Measurements from ENCODE around the gene PRR23C.
"Not testable (repeated sequence)": the region's sequence is repeated elsewhere in the genome, so short reads cannot be mapped to it uniquely, and the experiment has no call there.

The PRR23C gene

DNA sequence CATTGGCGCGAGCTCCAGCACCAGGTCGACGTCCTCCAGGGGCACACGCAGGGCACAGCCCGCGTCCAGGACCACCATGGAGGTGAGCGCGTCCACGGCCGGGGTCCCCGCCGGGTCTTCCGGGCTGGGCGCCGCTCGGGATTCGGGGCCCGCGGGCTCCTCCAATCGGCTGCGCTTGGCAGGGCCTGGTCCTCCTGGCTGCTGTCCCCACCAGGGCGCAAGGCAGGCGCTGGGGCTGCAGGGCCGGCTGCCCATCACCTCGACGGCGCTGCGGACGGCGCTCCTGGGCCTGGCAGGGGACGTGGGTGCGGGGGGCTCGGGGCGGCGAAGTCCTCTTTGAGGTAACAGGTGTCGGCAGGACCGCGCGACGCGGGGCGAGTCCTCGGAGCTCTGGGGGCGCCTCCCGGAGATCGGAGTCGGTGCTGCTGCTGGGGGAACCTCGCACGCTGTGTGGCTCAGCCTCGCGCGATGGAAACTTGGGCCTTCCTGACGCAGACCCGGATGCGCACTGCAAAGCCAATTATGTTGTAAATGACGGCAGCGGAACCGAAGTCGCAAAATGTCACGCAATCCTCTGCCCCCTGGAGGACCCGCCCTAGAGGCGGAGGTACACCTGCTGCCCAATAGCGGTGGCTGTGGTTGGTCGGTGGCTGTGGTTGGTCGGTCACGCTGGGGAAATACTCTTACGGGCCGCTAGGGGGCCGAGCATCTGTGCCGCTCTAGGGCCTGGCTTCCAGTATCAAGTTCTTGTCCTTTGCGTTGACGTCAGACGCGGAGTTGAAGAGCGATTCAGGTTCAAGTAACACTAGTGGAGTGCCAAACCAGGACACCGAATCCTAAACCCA is at the start of gene PRR23C:
Gene PRR23C (minus strand): TSS at position 527 of the 845 bp plus-strand sequence. CDS start 272 bp downstream, at position 255.
- no peak for DNase-seq

DNA sequence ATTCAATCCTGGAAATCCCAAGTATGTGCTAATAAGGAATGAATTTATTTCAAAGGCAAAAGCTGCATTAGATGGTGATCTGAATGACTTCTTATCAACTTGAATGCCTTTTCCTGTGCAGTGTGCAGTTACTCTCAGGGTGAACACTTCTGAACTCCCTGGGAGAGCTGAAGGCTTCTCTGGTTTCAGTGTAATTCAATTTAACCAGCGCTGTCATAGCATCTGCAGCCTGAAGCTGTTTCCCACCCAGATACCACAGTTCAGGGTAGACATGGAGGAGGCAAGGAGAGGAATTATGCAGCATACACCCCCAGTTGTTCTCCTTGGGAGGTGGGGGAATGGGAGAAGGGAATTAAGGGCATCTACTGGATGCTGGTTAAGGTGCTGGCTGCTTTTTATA is 49.1 kb upstream of the PRR23C start:
- DNase-seq, result no peak

DNA sequence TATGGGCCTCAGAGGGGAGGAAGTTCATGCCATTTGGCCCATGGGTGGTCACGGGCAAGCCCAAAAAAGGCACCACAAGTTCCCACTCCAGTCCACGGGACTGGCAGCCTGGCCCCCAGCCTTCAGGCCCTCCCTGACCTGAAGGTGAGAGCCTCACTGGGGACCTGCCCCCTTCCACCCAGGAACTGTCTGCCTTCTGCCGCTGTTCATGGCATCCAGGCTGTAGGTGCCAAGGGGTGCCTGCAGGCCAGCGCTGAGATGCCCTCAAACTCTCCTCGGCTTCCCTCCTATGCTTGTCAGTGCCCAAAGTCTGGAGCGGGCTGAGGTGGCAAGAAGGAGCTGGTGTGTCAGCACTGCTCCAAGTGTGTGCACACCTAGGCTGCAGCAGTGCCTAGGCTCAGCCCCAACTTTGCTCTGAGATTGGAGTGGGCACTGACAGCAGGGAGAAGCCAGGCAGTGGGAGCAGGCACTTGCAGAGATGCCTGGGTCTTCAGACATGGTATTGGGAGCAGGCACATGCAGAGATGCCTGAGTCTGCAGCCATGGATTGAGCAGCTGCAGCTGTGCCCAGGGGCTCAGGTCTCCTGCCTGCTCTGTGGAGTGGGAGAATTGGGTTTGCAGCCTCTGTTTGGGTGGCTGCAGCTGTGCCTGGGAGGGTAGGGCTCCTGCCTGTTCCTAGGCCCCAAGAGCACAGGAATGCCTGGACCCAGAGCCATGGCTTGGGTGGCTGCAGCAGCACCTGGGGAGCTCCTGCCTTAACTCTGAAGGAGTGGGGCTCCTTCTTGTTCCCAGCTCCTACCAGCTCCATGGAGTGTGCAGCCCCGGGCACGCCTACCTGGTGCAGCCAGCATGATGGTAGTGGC is 44.0 kb upstream of the PRR23C start:
- no peak for DNase-seq

DNA sequence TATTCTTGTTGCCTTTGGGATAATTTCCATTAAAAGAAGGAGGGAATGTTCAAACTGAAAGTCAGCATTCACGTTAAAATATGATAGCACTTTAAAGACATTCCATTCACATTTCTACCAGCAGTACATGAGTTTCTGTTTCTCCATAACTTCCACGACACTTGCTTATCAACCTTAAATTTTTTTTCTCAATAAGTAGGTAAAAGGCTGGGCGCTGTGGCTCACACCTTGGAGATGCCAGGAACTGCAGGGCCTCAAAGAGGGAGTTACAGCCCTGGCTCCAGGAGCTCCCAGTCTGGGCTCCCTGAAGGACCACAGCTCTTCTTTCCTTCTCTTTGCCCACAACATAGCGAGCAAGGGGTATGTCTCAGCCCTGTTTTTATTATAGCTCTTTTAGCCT is 42.9 kb upstream of the PRR23C start:
- no peak for DNase-seq

DNA sequence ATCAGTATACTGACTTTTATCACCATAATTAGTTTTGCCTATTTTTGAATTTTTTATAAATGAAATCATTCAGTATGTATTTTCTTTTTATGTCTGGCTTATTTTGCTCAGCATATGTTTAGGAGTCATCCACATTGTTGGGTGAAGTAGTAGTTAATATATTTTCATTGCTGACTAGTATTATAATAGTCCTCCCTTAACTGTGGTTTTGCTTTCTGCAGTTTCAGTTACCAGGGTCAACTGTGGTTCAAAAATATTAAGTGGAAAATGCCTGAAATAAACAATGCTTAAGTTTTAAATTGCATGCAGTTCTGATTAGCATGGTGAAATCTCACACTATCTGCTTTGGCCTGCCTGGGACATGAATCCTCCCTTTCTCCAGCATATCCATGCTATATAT is 39.5 kb upstream of the PRR23C start:
- DNase-seq, result no peak

DNA sequence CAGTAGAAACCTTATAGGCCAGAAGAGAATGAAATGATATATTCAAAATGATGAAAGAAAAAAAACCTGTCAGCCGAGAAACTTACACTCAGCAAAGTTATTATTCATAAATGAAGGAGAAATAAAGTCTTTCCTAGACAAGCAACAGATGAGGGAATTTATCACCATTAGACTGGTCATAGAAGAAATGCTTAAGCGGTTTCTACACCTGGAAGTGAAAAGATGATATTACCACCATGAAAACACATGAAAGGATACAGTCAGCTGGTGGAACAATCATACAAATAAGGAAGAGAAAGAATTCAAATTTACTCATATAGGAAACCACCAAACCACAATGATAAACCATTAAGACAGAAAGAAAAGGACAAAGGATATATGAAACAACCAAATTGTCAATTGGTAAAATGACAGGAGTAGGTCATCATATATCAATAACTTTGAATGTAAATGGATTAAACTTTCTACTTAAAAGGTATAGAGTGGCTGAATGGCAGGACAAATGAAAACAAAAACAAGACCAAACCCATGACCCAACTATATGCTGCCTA is 29.9 kb upstream of the PRR23C start:
- DNase-seq, result no peak

DNA sequence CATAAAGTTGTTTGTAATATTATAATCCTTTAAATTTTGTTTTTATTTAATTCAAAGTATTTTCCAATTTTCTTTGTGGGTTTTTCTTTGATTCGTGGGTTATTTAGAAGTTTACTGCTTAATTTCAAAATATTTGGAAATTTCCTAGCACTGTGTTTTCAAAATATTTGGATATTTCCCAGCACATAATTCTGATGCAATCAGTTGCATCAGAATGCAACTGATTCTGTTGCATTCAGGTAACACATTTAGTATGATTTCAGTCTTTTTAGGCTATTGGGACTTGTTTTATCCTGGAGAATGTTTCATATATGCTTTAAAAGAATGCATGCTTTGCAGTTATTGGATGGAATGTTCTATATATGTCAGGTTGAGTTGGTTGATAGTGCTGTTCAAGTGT is 18.2 kb upstream of the PRR23C start:
- no peak for DNase-seq

DNA sequence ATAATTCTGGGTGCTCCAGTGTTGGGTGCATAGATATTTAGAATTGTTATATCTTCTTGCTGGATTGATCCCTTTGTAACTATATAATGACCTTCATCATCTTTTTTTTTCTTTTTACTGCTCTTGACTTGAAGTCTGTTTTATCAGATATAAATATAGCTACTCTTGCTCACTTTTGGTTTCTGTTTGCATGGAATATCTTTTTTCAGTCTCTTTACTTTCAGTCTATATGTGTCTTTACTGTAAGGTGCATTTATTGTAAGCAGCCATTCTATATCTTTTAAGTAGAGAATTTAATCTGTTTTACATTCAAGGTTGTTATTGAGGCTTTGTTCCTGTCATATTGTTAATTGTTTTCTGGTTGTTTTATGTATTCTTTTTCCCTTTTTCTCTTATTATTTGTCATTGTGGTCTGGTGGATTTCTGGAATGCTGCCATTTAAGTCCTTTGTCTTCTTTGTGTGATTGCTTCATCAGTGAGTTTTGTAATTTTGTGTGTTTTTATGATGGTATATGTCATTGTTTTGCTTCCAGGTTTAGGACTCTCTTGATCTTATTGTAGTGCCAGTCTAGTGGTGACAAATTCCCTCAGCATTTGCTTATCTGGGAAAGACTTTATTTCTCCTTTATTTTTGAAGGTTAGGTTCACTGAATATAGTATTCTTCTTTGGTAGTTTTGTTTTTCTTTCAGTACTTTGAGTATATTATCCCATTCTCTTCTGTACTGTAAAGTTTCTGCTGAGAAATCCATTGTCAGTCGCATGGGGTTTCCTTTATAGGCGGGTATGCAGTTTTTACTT is 8.3 kb upstream of the PRR23C start:
- DNase-seq, result no peak

DNA sequence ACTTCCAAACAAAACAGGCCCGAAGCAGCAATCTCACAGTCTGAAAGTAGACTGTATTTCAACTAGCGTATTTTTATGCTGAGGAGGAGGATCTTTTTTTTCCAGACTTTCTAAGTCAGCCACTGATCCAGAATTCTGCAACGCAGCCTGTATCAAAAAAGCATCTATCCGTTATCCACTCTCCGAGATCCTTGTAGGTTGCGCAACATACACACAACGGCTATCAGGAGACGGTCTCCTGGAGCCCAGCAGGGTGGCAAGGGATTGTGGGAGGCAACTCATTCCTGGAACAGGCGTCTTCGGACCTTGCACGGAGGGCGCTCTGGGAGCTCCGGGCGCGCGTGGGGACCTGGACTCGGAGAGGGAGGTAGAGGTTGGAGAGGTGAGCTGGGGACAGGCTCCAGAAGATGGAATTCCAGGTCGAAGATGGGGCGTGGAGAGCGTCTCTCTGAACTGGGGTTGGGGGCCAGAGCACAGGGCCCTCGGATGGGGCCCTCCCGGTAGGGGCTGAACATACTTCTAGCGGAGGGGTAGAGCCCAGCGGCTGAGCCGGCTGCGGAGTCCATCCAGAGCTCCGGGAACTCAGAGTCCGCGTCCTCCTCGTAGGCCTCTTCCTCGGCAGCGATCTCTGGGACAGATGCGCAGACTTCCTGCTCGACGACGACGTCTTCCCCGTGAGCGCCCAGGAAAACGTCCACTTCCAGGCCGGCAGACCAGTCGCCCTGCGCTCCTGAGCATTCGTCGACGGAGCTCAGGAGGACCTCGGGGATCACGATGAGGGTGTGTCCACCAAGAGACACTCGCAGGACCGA is 932 bp downstream of the PRR23C start:
- no peak for DNase-seq

DNA sequence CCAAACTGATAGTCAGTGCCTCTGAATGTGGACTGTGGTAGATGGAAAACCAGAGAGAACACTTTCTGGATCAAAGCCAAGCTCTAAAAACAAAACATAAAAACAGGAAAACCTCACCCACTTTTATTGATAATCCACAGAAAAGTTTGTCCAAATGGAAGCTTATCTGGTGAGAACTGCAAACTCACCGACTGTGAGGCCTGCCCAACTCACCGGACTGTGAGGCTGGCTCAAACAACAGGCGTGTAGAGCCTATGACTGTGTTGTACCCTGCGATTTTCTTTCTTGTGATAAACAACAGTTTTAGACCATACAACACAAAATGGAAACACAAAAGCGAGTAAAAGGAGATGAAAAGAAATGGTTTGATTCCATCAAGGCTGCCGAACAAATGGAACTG is 7.2 kb downstream of the PRR23C start:
- DNase-seq, result no peak

DNA sequence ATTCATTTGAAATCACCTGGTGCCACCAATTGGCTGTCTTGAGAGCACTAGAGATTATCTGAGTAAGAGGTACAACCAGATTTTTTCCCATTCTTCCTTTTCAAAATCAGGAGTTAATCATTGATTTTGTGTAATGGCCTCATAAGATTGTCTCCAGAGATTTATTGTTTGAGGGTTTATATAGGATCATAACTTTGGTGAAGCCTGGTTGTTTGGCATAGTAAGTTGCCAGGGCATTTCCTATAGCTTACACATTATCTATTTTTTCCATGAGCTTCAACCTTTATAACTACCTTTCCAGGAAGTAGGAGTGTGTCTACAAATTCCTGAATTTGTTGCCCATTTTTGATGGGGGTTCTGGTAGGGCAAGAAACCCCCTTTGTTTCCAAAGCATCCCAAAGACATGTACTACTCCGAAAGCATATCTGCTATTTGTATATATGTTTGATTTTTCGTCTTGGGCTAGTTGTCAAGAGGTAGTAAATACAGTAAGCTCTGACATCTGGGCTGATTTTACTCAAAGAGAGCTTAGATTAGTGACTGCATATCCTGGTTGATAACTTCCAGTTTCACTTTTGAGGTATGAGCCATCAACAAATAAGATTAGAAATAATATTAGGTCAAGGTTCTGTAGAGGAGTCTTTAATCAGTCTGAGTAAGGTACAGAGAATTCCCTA is 12.2 kb downstream of the PRR23C start:
- no peak for DNase-seq

DNA sequence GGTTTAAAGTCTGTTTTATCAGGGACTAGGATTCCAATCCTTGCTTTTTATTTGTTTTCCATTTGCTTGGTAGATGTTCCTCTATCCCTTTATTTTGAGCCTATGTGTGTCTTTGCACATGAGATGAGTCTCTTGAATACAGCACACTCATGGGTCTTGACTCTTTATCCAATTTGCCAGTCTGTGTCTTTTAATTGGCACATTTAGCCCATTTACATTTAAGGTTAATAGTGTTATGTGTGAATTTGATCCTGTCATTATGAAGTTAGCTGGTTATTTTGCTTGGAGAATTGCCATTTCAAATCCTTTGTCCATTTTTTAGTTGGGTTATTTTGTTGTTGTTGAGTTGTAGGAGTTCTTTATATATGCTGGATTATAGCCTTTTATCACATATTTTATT is 14.1 kb downstream of the PRR23C start:
- not testable (repeated sequence) for DNase-seq

DNA sequence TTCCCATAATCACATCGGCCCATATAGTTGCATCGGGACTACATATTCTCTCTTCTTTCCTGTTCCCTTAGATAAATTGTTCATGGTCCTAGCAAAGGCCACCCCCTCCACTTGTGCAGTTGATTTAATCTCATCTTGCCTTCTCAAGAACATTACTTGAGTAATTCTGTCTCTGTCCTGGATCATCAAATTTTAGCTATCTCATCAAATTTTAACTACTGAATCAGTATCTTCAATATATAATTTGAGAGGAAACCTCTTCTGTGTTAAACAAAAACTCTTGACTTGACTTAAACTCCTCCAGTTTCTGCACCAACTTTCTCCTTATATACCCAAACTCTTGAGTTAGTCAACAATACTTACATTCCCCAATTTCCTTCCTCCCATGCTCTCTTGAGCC is 19.7 kb downstream of the PRR23C start:
- DNase-seq, result no peak

DNA sequence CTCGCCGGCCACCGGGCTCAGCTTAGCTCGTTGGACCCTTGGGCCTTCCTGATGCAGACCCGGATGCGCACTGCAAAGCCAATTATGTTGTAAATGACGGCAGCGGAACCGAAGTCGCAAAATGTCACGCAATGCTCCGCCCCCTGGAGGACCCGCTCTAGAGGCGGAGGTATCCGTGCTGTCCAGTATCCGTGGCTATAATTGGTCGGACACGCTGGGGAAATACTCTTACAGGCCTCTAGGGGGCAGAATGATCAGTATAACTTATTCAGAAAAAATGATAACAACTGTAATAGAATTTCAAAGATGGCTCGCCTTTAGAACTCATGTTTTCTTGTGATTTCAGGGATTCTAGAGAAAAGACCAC is 23.8 kb downstream of the PRR23C start, which contains the start of gene PRR23B:
Gene PRR23B (minus strand): TSS at position 59 of the 367 bp plus-strand sequence. CDS start 265 bp downstream, outside the sequence.
- no peak for DNase-seq

DNA sequence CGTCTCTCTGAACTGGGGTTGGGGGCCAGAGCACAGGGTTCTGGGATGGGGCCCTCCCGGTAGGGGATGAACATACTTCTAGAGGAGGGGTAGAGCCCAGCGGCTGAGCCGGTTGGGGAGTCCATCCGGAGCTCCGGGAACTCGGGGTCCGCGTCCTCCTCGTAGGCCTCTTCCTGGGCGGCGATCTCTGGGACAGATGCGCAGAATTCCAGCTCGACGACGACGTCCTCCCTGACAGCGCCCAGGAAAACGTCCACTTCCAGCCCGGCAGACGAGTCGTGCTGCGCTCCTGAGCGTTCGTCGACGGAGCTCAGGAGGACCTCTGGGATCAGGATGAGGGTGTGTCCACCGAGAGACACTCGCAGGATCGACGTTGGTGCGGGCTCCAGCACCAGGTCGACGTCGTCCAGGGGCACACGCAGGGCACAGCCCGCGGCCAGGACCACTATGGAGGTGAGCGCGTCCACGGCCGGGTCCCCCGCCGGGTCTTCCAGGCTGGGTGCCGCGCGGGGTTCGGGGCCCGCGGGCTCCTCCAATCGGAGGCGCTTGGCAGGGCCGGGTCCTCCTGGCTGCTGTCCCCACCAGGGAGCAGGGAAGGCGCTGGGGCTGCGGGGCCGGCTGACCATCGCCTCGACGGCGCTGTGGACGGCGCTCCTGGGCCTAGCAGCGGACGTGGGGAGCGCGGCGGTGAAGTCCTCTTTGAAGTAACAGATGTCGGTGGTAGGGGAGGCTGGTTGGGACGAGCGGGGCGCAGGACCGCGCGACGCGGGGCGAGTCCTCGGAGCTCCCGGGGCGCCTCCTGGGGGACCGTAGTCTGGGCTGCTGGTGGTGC is 24.4 kb downstream of the PRR23C start:
- no peak for DNase-seq

DNA sequence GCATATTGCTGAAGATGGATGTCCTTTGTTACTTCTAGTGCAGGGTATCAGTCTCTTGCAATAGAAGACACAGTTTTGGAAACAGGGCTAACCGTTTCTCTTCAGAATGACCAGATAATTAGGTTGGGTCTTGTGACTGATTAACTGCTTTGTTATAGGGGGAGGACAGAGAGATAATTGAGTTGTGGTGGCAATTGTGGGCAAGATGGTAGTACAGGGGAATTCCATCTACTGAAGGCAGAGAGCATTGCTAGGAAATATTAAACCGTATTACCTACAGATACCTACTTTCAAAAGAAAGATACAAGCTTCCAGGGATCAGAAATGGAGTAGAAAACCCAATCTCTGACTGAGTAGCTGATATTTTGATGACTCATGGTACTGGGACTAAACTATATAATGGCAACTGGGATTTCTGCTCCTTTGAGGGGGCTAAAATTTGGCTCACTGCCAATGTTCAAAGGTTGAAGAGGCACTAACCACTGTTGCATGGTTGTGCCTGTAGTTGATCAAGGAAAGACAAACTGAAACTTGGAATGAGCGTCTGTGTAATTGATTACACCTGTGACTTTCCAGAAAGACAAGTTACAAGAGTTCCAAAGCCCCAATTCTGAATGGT is 28.2 kb downstream of the PRR23C start:
- no peak for DNase-seq

DNA sequence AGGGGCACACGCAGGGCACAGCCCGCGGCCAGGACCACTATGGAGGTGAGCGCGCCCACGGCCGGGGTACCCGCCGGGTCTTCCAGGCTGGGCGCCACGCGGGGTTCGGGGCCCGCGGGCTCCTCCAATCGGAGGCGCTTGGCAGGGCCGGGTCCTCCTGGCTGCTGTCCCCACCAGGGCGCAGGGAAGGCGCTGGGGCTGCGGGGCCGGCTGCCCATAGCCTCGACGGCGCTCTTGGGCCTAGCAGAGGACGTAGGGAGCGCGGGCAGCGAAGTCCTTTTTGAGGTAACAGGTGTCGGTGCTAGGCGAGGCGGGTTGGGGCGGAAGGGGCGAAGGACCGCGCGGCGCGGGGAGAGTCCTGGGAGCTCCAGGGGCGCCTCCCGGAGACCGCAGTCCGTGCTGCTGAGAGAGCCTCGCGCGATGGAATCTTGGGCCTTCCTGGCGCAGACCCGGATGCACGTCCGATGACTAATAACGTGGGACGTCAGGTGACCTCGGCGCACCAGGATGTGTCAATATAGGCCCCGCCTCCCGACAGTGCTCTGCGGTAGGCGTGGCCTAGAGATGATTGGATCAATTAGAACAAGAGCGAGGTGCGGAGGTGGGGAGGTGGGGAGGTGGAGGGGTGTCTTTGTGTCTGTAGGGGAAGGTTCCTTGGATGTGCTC is 38.5 kb downstream of the PRR23C start, which contains the start of gene PRR23A:
Gene PRR23A (minus strand): TSS at position 218 of the 666 bp plus-strand sequence. CDS start 0 bp downstream, at position 218.
- no peak for DNase-seq

DNA sequence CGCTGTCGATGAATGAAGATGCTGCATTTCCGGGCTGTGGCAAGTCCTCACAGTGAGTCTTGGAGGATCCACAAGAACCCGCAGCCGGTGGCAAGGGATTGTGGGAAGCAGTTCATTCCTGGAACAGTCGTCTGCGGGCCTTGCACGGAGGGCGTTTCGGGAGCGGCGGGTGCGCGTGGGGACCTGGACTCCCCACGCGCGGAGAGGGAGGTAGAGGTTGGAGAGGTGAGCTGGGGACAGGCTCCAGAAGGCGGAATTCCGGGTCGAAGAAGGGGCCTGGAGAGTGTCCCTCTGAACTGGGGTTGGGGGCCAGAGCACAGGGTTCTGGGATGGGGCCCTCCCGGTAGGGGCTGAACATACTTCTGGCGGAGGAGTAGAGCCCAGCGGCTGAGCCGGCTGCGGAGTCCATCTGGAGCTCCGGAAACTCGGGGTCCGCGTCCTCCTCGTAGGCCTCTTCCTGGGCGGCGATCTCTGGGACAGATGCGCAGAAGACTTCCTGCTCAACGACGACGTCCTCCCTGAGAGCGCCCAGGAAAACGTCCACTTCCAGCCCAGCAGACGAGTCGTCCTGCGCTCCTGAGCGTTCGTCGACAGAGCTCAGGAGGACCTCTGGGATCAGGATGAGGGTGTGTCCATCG is 39.2 kb downstream of the PRR23C start:
- no peak for DNase-seq

DNA sequence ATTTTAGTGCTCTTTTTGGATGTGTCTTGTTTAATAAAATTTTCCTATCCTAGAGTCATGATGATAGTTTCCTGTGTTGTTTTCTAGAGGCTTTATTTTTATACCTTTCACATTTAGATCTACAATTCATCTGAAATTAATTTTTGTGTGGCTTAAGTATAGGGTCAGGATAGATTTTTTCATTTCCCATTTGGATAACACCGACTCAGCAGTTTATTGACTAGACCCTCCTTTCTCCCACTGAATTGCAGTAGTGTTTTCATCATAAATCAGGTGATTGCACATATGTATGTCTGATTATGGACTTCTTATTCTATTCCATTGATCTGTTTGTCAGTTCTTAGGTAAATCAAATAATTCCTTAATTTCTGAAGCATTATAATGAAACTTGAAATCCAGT is 49.0 kb downstream of the PRR23C start:
- DNase-seq, result no peak

Measured in T1000 (cell line).